Mesenchymal stem cell (in vitro differentiated cells and primary cell): ENCODE measurements around the gene SEC24C.
"Not testable (repeated sequence)": the region's sequence is repeated elsewhere in the genome, so short reads cannot be mapped to it uniquely, and the experiment has no call there.

Experiments used
- DNase-seq: peaks from one replicate; pipeline ENCODE4 v3.0.0-alpha.2; 2013
- H2AFZ ChIP-seq: one replicate; pipeline ENCODE4 v1.6.1; 2013; ENCODE audit warnings: low read depth, mild to moderate bottlenecking, control low read depth, inconsistent platforms, low read length, moderate library complexity
- H2AK5ac ChIP-seq: 2 replicates; pipeline ENCODE4 v1.6.1; 2013; ENCODE audit warnings: low read length, moderate library complexity, mild to moderate bottlenecking, inconsistent platforms; ENCODE audit not compliant: severe bottlenecking
- H2BK120ac ChIP-seq: one replicate; pipeline ENCODE4 v1.6.1; 2013; ENCODE audit warnings: low read depth, mild to moderate bottlenecking, inconsistent platforms, low read length, moderate library complexity
- H2BK12ac ChIP-seq, 2 experiments: one replicate each; pipeline ENCODE4 v1.6.1; 2013; ENCODE audit warnings: inconsistent platforms in 2 of 2, low read length in 2 of 2, mild to moderate bottlenecking in 2 of 2, moderate library complexity in 2 of 2, control low read depth in 1 of 2
- H2BK15ac ChIP-seq: one replicate; pipeline ENCODE4 v1.6.1; 2013; ENCODE audit warnings: mild to moderate bottlenecking, low read depth, inconsistent platforms; ENCODE audit not compliant: poor library complexity, severe bottlenecking
- H2BK5ac ChIP-seq: 2 replicates; pipeline ENCODE4 v1.6.1; 2013; ENCODE audit warnings: low read depth, mild to moderate bottlenecking, low read length, control low read depth, inconsistent platforms; ENCODE audit not compliant: poor library complexity, severe bottlenecking
- H3K14ac ChIP-seq, 2 experiments: one replicate each; pipeline ENCODE4 v1.6.1; 2013; ENCODE audit warnings: inconsistent platforms in 2 of 2, low read length in 2 of 2, control low read depth in 1 of 2, mild to moderate bottlenecking in 1 of 2, moderate library complexity in 1 of 2
- H3K18ac ChIP-seq, 2 experiments: one replicate each; pipeline ENCODE4 v1.6.1; 2013; ENCODE audit warnings: inconsistent platforms in 2 of 2, low read length in 2 of 2, control low read depth in 1 of 2, low read depth in 1 of 2, mild to moderate bottlenecking in 1 of 2
- H3K23ac ChIP-seq, 2 experiments: one replicate each; pipeline ENCODE4 v1.6.1; 2013; ENCODE audit warnings: inconsistent platforms in 2 of 2, low read length in 2 of 2, mild to moderate bottlenecking in 2 of 2, moderate library complexity in 2 of 2, control low read depth in 1 of 2
- H3K27ac ChIP-seq: 2 replicates; pipeline ENCODE4 v1.5.1; 2013; ENCODE audit warnings: mild to moderate bottlenecking, moderate library complexity, low read length, control low read depth, inconsistent platforms; ENCODE audit not compliant: poor library complexity, severe bottlenecking
- H3K27me3 ChIP-seq, 2 experiments: 2 replicates each; pipeline versions ENCODE4 v1.6.1 to v1.7.0; 2013; ENCODE audit warnings: low read length in 2 of 2, mild to moderate bottlenecking in 2 of 2, moderate library complexity in 2 of 2, control low read depth in 1 of 2, inconsistent platforms in 1 of 2; ENCODE audit not compliant: control insufficient read depth in 1 of 2, insufficient read depth in 1 of 2
- H3K36me3 ChIP-seq, 2 experiments: 2 replicates each; pipeline versions ENCODE4 v1.6.1 to v1.7.0; 2013; ENCODE audit warnings: low read length in 2 of 2, control low read depth in 1 of 2, inconsistent platforms in 1 of 2, low read depth in 1 of 2, mild to moderate bottlenecking in 1 of 2; ENCODE audit not compliant: insufficient read depth in 2 of 2, control insufficient read depth in 1 of 2
- H3K4ac ChIP-seq, 2 experiments: one replicate each; pipeline ENCODE4 v1.6.1; 2013; ENCODE audit warnings: inconsistent platforms in 2 of 2, low read length in 2 of 2, mild to moderate bottlenecking in 2 of 2, moderate library complexity in 2 of 2, control low read depth in 1 of 2, low read depth in 1 of 2
- H3K4me1 ChIP-seq: 2 replicates; pipeline ENCODE4 v1.6.1; 2013; ENCODE audit warnings: low read depth, low read length, control low read depth; ENCODE audit not compliant: control insufficient read depth, insufficient read depth
- H3K4me2 ChIP-seq: 2 replicates; pipeline ENCODE4 v1.6.1; 2013; ENCODE audit warnings: low read length, mild to moderate bottlenecking, inconsistent platforms; ENCODE audit not compliant: poor library complexity, severe bottlenecking
- H3K4me3 ChIP-seq, 2 experiments: 2 replicates each; pipeline versions ENCODE4 v1.5.1 to v1.7.0; 2013; ENCODE audit warnings: low read length in 2 of 2, mild to moderate bottlenecking in 2 of 2, control low read depth in 1 of 2, low read depth in 1 of 2; ENCODE audit not compliant: insufficient read depth in 1 of 2
- H3K79me1 ChIP-seq: replicated peaks from 2 replicates; pipeline ENCODE4 v1.6.1; 2013; ENCODE audit warnings: mild to moderate bottlenecking, control low read depth, low read length, inconsistent platforms; ENCODE audit not compliant: poor library complexity, severe bottlenecking
- H3K9ac ChIP-seq: 2 replicates; pipeline ENCODE4 v1.7.0; 2013; ENCODE audit warnings: mild to moderate bottlenecking, low read length, moderate library complexity
- H3K9me3 ChIP-seq: 2 replicates; pipeline ENCODE4 v1.7.0; 2013; ENCODE audit warnings: mild to moderate bottlenecking, low read length; ENCODE audit not compliant: control insufficient read depth
- H4K8ac ChIP-seq: one replicate; pipeline ENCODE4 v1.6.1; 2013; ENCODE audit warnings: inconsistent platforms, mild to moderate bottlenecking, low read length, moderate library complexity
- H4K91ac ChIP-seq: one replicate; pipeline ENCODE4 v1.6.1; 2013; ENCODE audit warnings: mild to moderate bottlenecking, low read length, inconsistent platforms
- whole genome bisulfite sequencing: methylation state at CpG from one replicate; pipeline ENCODE4 v1.1.7; 2013; ENCODE audit warnings: mixed read lengths; 5-methylcytosine and 5-hydroxymethylcytosine counted together

Gene SEC24C

DNA sequence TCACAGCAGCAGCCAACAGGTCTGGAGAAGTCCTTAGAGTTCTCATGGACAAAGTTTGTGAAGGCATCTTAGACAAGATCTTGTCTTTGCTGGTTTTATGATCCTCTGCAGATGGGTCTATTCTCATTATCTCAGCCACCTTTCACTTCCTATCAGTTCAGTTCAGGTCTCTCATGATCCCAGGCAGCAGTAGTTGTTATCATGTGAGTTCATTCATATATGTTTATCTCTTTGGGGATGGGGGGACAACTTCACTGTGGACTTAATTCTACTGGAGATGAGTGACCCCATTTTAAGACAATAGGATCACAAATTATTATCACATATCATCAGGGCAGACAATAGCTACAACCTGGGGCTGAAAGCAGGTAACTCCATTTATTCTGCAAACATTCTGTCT is 40.2 kb upstream of the SEC24C start:
- H3K27me3 ChIP-seq, H3K79me1 ChIP-seq, H2AFZ ChIP-seq, H2BK120ac ChIP-seq, H3K9ac ChIP-seq, H2BK5ac ChIP-seq, H3K4me2 ChIP-seq, H3K36me3 ChIP-seq, H4K8ac ChIP-seq, DNase-seq, H2BK12ac ChIP-seq, H3K4me3 ChIP-seq, H3K27ac ChIP-seq, H3K18ac ChIP-seq, H3K4me1 ChIP-seq, H3K14ac ChIP-seq, H2BK15ac ChIP-seq, H3K23ac ChIP-seq, H3K4ac ChIP-seq, H2AK5ac ChIP-seq, H3K9me3 ChIP-seq, H4K91ac ChIP-seq: not testable (repeated sequence)

DNA sequence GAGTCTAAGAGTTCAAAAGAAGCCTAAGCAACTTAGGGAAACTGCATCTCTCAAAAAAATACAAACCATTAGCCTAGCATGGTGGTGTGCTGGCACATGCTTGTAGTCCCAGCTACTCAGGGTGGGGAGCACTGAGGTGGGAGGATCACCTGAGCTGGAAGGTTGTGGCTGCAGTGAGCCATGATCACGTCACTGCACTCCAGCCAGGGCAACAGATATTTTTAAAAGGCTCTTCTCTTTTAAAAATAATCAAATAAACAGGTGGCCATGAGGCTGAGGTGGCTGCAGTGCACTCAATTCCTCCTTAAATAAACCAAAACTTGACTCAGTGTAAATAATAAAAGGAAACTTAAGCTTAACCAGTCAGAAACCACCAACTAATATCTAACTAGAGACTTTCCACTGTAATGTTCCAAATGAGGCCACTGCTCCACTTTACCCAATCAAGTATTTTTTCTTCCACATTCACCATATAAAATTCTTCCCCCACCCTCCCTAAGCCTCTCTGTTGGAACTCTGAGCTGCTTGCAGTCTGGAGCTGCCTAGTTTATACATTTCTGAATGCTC is 38.6 kb upstream of the SEC24C start:
- not testable (repeated sequence) for H2BK120ac ChIP-seq, H3K4ac ChIP-seq, H3K4me2 ChIP-seq, H3K18ac ChIP-seq, H4K91ac ChIP-seq, H3K27me3 ChIP-seq, H3K9ac ChIP-seq, H4K8ac ChIP-seq, H3K79me1 ChIP-seq, H2BK12ac ChIP-seq, H2BK5ac ChIP-seq, H3K23ac ChIP-seq, H3K4me1 ChIP-seq, H3K27ac ChIP-seq, H3K14ac ChIP-seq, H2AFZ ChIP-seq, H2BK15ac ChIP-seq, H2AK5ac ChIP-seq, H3K4me3 ChIP-seq, H3K9me3 ChIP-seq, DNase-seq
- WGBS, result no CpG with 5 or more reads among the region's 1 CpG
- H3K36me3 ChIP-seq, result peaks cover 0 to 14% of the 10 kb centered on the region in 2 experiments

- H3K79me1 ChIP-seq, H3K9me3 ChIP-seq, H2AFZ ChIP-seq, H2BK15ac ChIP-seq, H2BK12ac ChIP-seq, H2AK5ac ChIP-seq, H3K27me3 ChIP-seq, H3K4ac ChIP-seq, DNase-seq, H3K4me3 ChIP-seq, H3K14ac ChIP-seq, H2BK120ac ChIP-seq, H3K4me1 ChIP-seq, H4K8ac ChIP-seq, H3K4me2 ChIP-seq, H3K9ac ChIP-seq, H4K91ac ChIP-seq, H2BK5ac ChIP-seq, H3K18ac ChIP-seq, H3K23ac ChIP-seq: not testable (repeated sequence)
- WGBS, result no CpG with 5 or more reads among the region's 2 CpGs
- H3K27ac ChIP-seq, result peak overlapping the region; percentile 23
- peaks cover 0 to 11% of the 10 kb centered on the region in 2 experiments for H3K36me3 ChIP-seq
Measured at GRCh38 chr10:73706488-73706887, 37.7 kb upstream of the SEC24C start.

DNA sequence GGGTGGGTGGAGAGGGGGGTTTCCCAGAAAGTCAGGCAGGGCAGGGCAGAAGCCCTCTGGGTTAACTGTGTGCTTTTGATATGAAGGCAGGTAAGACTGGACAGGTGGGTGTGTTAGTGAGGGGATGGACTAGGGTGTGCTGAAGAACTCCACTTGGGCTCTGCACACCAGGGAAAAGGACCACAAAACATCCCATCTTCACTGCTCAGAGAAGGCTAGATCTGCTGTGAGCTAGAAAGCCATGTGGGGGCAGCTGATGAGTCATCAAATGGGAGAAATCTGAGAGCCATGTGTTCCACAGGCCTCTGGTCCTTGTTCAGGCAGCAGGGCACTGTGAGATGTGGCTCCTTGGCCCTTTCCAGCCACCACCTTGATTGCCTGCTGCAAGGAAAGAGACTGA is 36.5 kb upstream of the SEC24C start:
- H2AFZ ChIP-seq, result not testable (repeated sequence)

More for the DNA sequence above, 36.5 kb upstream of the SEC24C start:
- H3K9me3 ChIP-seq, H3K18ac ChIP-seq, H3K4ac ChIP-seq, H2BK12ac ChIP-seq, H4K8ac ChIP-seq, H2BK120ac ChIP-seq, H3K9ac ChIP-seq, H3K14ac ChIP-seq, H3K36me3 ChIP-seq, H2BK15ac ChIP-seq, H3K27ac ChIP-seq, DNase-seq, H3K27me3 ChIP-seq, H3K79me1 ChIP-seq, H2AK5ac ChIP-seq, H3K4me2 ChIP-seq, H2BK5ac ChIP-seq, H3K23ac ChIP-seq, H4K91ac ChIP-seq, H3K4me1 ChIP-seq, H3K4me3 ChIP-seq: not testable (repeated sequence)
